ENCODE measurements around the gene TRIM40. TPM values are rescaled to one million over a fixed set of nuclear protein-coding genes. Genes with fewer than 3 reads are reported as not detected.

TRIM40 gene
- total RNA-seq, 4 donors from 2014 or later: not detected

DNA sequence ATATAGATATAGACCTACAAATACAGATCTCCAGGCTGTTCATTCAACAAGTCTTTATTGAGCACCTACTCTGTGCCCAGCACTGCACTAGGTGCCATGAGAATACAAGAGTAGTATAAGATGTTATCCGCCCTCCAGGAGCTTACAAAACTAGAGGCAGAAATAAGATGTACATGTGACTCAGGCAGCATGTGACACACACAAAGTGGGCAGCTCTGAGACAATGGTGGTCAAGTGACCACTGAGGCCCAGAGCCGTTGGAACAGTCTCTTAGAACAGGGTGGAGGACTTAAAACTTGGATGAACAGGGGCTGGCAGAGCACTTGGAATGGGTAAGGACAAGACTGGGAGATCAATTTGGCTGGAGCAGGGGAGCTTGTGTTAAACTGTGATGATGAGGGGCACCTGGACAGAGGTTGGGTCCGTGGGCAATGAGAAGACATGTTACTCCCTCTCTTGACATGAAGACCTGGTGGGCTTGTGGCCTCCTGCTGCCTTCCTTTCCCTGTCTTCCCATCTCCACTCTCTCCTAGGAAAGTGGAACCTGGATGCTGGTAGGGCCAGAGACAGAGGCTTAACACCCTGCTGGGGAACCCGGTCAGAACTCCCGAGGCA lies 48.6 kb downstream of the TRIM40 start:
- intact Hi-C loops (cut with DNase I; ENCODE audit: low total_unique reads): no loop called here
- TF ChIP-seq POLR2A (IDR thresholded peaks at IDR 0.05) (no peak), CTCF (IDR thresholded peaks at IDR 0.05) (no peak)
- WGBS, 2 donors: 77 to 90% methylated on average over 5 of the region's 5 CpGs
- no peak overlapping the region for H3K4me3 ChIP-seq (ENCODE audit: low read depth, poor library complexity, severe bottlenecking)
- DNase-seq (ENCODE audit: low spot score in 2 of 2): no peak

DNA sequence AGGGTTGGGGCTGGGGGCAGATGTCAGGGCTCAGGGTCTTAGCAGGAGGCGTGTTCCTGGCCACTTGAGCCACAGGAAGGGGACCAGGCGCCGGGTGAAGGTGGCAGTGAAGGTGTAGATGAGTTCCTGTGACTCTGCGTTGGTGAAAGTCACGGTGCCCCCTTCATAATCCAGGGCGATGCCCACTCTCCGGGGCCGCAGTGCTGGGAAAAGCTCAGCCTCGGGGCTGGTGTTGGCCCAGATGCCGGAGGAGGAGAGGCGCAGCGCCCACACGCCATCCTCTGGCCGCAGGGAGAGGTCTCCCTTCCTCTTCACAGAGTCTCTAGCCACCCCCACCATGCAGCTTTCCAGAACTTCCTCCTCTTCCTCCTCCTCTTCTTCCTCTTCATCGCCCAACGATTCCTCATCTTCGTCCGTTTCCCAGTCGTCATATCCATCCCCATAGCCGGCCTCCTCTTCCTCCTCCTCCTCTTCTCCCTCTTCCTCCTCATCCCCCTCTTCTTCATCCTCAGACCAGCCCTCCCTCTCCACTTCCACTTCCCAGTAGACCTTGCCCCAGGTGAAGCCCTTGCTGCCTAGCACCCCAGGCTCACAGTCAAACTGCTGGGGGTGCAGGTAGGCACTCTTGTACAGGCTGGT lies 50.0 kb downstream of the TRIM40 start:
- 90 to 91% methylated on average over 20 of the region's 20 CpGs for WGBS, 2 donors
- DNase-seq (ENCODE audit: low spot score in 2 of 2): no peak
- TF ChIP-seq POLR2A (IDR thresholded peaks at IDR 0.05) (no peak), CTCF (IDR thresholded peaks at IDR 0.05) (no peak)
- intact Hi-C loops (cut with DNase I; ENCODE audit: low total_unique reads): no loop called here
- no peak overlapping the region for H3K4me3 ChIP-seq (ENCODE audit: low read depth, poor library complexity, severe bottlenecking)

- intact Hi-C loops (cut with DNase I; ENCODE audit: low total_unique reads): no loop called here
- WGBS, 2 donors: 94 to 97% methylated on average over 5 of the region's 5 CpGs
- H3K4me3 ChIP-seq (ENCODE audit: low read depth, poor library complexity, severe bottlenecking): no peak overlapping the region
- no peak for TF ChIP-seq CTCF (IDR thresholded peaks at IDR 0.05)
- TF ChIP-seq POLR2A (IDR thresholded peaks at IDR 0.05): no peak
- DNase-seq (ENCODE audit: low spot score in 2 of 2): no peak
Observed at GRCh38 chr6:30188541-30188940, 52.6 kb downstream of the TRIM40 start.

DNA sequence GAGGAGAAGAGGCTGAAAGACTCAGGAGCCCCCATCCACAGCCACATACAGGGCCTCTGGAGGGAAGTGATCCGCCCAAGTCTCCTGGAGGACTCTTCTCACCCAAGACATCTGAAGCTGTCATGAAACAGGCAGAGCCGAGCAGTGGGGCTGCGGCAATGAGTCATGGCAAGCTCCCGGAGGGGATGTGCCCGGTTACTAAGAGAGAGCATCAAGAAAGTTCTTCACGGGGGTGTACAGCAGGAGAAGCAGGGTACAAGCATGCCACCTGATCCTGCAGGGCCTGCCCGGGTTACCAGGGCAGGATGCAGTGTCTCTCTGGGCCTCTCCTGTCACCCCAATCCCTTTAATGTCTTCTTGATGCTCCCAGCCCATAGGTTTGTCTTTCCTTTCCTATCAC lies 56.1 kb downstream of the TRIM40 start:
- H3K4me3 ChIP-seq (ENCODE audit: low read depth, poor library complexity, severe bottlenecking): no peak overlapping the region
- no peak for DNase-seq (ENCODE audit: low spot score in 2 of 2)
- TF ChIP-seq POLR2A (IDR thresholded peaks at IDR 0.05): no peak
- no peak for TF ChIP-seq CTCF (IDR thresholded peaks at IDR 0.05)
- intact Hi-C loops (cut with DNase I; ENCODE audit: low total_unique reads): no loop called here
- 87 to 95% methylated on average over 7 of the region's 7 CpGs for WGBS, 2 donors

- 84 to 87% methylated on average over 8 of the region's 8 CpGs for WGBS, 2 donors
- intact Hi-C loops (cut with DNase I; ENCODE audit: low total_unique reads): no loop called here
- DNase-seq (ENCODE audit: low spot score in 2 of 2): no peak
- no peak for TF ChIP-seq CTCF (IDR thresholded peaks at IDR 0.05)
- TF ChIP-seq POLR2A (IDR thresholded peaks at IDR 0.05): no peak
- no peak overlapping the region for H3K4me3 ChIP-seq (ENCODE audit: low read depth, poor library complexity, severe bottlenecking)
Observed at GRCh38 chr6:30194797-30195690, 59.1 kb downstream of the TRIM40 start.

Measured in lower leg skin (tissue), 4 donors.